ENCODE data around the gene SLC24A3.

SLC24A3 gene

GRCh38 chr20:19274001-19274400 lies 61.6 kb downstream of the SLC24A3 start:
- no peak for DNase-seq

- no peak for DNase-seq
Observed at GRCh38 chr20:19274412-19275015, 62.1 kb downstream of the SLC24A3 start.

DNA sequence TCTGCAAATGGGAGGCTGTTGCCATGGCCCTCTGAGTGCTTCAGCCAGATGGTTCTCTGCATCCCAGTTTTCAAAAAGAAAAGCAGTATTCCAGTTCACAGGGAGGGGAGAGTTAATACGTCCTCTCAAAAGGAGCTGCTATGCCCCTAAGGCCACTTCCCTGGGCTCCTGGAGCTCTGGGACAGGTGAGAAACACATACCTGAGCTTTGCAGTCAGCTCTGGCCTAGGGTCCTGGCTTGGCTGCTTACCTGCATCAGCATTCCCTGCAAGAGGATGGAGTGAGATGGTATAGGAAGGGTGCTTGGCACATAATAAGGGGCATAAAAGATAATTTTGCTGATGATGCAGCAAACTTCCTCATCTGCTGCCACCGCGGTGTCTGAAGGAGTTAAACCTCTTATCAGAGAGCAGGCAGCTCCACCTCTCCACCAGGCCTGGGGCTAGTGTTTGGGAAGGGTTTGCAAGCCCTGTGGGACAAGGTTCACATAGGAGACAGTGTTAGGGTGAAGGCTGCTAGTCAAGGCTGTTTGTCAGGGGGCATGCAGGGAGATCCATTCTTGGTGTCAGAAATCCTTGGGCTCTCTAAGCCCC lies 62.7 kb downstream of the SLC24A3 start:
- no peak for DNase-seq

DNA sequence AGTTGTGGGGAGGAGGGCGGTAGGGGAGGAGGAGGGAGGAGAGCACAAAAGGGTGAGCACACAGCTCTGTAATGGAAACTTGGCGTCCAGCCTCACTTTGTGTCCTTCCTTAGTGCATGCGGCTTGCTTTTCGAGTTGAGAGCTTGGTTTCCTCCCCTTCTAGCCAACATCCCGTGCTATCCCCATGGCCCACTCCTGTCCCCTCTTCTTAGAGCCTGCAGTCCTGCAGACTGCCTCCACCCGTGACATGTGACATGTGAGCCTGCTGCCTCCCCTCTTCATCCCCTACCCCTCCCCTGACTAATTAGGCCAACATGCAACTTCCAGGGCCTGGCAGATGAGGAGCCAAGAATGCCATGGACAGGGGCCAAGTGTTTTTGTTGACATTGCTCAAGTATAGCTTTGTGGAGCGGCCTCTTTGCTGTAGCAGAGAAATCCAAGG lies 63.2 kb downstream of the SLC24A3 start:
- DNase-seq = no peak

GRCh38 chr20:19277381-19277780 lies 64.9 kb downstream of the SLC24A3 start:
- no peak for DNase-seq

DNA sequence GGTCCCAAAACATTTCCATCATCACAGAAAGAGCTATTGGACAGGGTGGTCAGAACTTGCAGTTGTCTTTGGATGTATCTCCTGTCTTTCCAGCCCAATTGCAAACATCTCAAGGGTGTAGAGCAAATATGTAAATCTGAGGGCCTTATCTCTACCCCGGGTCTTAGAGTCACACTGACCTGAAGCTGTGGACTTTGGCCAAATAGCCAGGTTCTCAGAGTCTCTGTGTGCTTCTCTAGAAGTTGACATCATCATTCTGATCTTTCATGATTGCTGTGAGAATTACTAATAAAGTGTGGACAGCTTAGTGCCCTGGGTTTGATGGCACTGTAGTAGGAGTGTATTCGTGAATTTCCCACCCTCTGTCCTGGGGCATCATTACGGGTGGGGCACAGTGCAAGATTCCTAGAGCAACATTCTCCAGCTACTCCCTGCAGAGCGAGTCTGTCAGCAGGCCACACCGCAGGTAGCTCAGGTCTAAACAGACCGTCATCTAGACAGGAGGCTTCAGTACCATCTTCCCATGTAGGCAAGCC lies 71.1 kb downstream of the SLC24A3 start:
- DNase-seq = no peak

DNA sequence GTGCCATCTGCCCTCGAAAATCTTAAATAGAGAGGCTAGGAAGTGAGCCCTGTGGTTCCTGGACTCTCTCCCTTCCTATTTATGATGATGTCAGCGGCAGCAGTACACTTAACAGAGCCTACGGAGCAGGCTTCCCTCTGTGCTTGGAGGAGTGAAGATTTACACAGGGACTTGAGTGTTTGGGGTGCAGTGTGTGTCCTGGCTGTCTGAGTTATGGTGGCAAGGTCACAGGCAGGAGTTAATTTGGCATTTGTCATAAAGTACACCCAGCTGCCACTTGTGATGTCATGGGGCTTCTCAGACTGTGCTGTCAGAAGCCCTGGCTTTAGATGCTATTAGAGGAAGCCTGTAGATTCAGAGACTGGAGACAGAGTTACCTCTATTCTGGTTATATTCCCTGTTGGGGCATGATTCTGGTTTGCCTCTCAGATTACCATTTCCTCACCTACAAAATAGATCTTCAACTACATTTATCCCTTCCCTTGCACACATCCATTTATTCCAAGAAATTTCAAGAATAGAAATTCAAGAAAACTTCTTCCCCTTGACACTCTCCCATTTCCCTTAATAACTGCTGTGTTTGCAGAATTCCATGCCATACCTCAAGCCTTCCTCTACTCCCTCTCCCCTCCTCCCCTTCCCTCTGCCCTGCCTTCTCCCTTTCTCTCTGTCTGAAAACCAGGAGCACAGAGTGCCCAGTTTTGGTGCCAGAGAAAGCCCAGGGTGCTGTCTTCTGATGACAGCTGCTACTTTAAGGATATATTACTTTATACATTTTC lies 72.1 kb downstream of the SLC24A3 start:
- DNase-seq = no peak

- DNase-seq = no peak
Observed at GRCh38 chr20:19285436-19285835, 73.0 kb downstream of the SLC24A3 start.

- no peak for DNase-seq
Observed at GRCh38 chr20:19288061-19288460, 75.6 kb downstream of the SLC24A3 start.

GRCh38 chr20:19288636-19289035 lies 76.2 kb downstream of the SLC24A3 start:
- no peak for DNase-seq

DNA sequence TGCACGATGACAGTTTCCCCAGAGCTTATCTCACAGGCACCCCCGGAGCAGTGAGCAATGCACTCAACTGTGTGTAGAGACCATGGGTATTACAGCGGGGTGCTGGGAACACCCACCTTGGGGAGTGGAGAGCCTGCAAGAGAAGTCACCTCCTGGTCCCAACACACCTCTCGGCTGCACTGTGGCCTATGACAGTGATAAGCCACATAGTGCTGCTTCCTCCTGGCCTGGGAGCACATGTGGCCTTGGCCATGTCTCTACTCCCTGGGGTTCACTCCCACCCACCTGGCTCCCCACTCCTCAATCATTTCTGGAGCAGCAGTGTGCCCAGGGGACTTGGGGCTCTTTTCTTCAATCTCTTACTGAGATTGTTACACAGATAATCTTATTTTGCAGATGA lies 77.0 kb downstream of the SLC24A3 start:
- DNase-seq = no peak

DNA sequence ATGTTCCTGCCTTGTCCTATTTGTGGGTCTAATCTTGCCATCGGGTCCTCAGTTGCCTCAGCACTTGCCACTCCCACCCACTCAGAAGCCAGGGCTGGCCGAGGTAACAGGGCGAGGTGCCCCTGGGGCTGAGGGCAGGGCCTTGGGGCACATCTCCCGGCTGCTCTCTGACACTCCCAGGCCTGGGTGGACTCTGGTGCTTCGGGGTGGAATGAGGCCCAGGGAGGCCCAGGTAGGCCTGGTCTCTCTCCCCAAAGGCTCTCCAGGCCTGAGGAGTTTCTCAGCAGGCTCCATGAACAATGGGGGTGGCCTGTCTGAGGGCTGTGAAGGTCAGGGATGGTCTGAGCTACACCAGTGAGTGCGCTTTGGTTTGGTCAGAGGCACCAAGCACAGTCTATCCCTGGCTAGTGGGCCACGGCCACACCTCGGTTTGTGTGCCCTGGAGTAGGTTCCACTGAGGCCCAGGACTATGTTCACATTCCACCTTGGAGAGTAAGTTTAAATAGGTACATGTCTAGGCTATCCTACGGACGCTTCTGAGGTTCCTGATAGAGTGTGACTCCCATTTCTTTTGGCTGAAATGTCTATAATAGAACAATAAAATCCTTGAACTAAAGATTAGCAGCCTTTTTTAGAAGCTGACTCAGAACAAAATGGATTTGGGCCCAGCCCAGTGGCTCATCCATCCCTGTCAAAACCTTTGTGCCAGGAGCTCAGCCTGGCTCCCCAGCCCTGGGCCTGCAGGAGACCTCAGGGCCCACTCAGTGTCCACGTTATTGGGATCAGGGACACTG lies 78.8 kb downstream of the SLC24A3 start:
- no peak for DNase-seq

GRCh38 chr20:19291818-19292132 lies 79.3 kb downstream of the SLC24A3 start:
- DNase-seq = no peak

DNA sequence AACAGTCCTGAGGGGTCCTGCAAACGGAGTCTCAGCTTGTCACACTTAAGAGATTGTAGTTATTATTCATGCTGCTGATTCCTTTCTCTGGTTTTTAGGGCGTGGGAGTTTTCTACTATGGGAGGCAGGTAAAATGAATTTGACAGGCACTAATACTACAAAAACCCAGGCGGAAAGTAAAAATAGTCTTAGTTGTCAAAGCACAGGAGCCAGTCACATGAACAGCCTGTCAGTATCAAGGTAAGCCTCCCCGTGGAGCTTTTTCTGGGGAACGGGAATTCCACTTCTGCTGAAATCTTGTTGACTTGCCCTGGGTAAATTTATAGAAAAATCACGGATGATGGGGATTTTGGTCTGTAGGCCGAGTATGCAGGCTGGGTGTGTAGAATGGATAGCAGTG lies 79.8 kb downstream of the SLC24A3 start:
- DNase-seq = no peak

- DNase-seq = no peak
Observed at GRCh38 chr20:19295076-19295475, 82.6 kb downstream of the SLC24A3 start.

DNA sequence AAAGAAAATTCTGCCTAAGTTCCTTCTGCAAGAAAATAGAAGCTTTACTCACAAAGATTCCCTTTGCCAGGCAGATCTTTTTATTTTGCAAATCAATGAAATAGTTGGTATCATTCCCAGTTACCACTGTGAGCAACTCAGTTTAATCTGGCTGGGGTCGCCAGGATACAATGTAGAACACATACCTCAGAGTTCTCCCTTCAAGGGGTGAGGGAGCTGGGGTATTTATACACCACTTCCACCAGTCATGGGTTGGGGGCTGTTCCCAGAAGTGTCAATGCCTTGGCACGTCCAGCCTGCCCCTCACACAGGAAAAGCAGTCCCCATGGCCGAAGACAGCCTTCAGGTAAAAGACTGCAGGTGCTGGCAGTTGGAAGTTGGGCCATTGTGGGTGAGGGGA lies 86.2 kb downstream of the SLC24A3 start:
- no peak for DNase-seq

- no peak for DNase-seq
Observed at GRCh38 chr20:19300395-19300794, 88.0 kb downstream of the SLC24A3 start.

- no peak for DNase-seq
Observed at GRCh38 chr20:19301142-19301541, 88.7 kb downstream of the SLC24A3 start.

- no peak for DNase-seq
Observed at GRCh38 chr20:19301843-19302242, 89.4 kb downstream of the SLC24A3 start.

DNA sequence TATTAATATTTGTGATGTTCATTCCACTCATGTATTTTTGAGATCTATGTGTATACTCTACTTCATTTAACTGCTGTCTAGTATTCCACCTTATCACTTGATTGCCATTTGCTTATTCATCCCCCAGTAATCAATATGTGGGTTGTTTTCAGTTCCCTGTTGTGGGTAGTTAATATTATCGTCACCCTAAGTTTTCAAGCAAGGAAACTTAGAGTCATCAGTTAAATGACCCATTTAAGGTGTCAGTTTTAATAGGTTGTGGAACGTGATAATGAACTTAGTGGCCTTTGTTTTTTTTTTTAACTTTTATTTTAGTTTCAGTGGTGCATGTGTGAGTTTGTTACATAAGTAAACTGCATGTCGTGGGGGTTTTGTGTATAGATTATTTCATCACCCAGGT lies 90.3 kb downstream of the SLC24A3 start:
- no peak for DNase-seq

- DNase-seq = no peak
Observed at GRCh38 chr20:19304389-19304788, 91.9 kb downstream of the SLC24A3 start.

DNA sequence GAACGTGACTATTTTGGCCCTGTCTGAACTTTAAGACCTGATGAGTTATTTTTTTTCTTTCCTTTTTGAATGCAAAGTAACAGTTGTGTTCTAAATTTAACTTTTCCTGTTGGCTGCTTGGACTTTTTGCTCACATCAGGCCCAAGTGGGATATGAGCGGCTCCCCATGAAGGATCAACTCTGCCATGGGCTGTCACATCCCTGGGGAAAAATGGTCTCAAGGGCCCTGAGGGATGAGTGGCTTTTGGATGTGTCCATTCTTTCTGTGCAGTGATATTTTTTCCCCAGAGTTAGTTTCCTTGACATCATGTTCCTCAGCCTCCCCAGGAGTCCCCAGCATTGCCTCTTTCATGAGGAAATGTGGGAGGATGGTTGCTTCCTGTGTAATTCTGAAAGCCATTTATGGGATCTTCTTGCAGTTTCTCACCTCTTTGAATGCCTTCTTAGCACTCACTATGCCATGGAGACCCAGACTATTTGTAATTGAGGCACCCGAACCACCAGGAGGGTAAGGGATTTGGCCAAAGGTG lies 92.5 kb downstream of the SLC24A3 start:
- DNase-seq = no peak

DNA sequence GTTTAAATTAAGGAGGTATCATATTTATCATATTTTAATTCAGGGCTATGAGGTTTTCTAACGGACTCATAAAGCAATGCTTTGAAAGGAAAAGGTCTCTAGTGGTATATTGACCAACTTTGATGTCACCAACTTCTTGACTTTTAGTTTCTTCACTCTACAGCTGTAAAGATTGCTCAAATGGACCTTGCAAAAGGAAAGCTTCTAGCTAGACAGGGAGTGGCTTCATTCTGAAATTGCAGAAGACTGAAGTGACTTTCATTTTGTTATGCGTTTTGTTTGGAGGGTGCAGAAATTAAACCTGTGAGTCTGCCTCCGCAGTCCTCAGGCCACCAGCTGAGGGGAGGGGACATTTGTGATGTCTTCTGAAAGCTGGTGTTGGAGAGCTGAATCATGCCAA lies 95.7 kb downstream of the SLC24A3 start:
- no peak for DNase-seq

Data from fibroblast of upper back skin (primary cell).